ENCODE measurements around the gene GLRA1.
"Not testable (repeated sequence)": the region's sequence is repeated elsewhere in the genome, so short reads cannot be mapped to it uniquely, and the experiment has no call there.

Gene GLRA1

GRCh38 chr5:151847871-151848270 is 76.8 kb downstream of the GLRA1 start:
- no peak overlapping the region for H3K4me3 ChIP-seq (ENCODE audit: low read length)
- no peak for DNase-seq (ENCODE audit: low read depth, low spot score)

- DNase-seq (ENCODE audit: low read depth, low spot score): no peak
- H3K4me3 ChIP-seq (ENCODE audit: low read length): no peak overlapping the region
Measured at GRCh38 chr5:151846765-151847164, 77.9 kb downstream of the GLRA1 start.

GRCh38 chr5:151832843-151833242 is 91.8 kb downstream of the GLRA1 start:
- H3K4me3 ChIP-seq (ENCODE audit: low read length); DNase-seq (ENCODE audit: low read depth, low spot score): not testable (repeated sequence)

GRCh38 chr5:151829370-151829769 is 95.3 kb downstream of the GLRA1 start:
- DNase-seq (ENCODE audit: low read depth, low spot score): no peak

GRCh38 chr5:151825445-151825844 is 99.2 kb downstream of the GLRA1 start:
- peak; percentile 30 for DNase-seq (ENCODE audit: low read depth, low spot score)
- no peak overlapping the region for H3K4me3 ChIP-seq (ENCODE audit: low read length)

More at GRCh38 chr5:151829370-151829769, 95.3 kb downstream of the GLRA1 start:
- no peak overlapping the region for H3K4me3 ChIP-seq (ENCODE audit: low read length)

- no peak overlapping the region for H3K4me3 ChIP-seq (ENCODE audit: low read length)
- no peak for DNase-seq (ENCODE audit: low read depth, low spot score)
Measured at GRCh38 chr5:151822141-151822540, 102.5 kb downstream of the GLRA1 start.

- H3K4me3 ChIP-seq (ENCODE audit: low read length): no peak overlapping the region
- no peak for DNase-seq (ENCODE audit: low read depth, low spot score)
Measured at GRCh38 chr5:151820903-151821302, 103.7 kb downstream of the GLRA1 start.

GRCh38 chr5:151820271-151820670 is 104.4 kb downstream of the GLRA1 start:
- DNase-seq (ENCODE audit: low read depth, low spot score): no peak
- H3K4me3 ChIP-seq (ENCODE audit: low read length): no peak overlapping the region

GRCh38 chr5:151819830-151820229 is 104.8 kb downstream of the GLRA1 start:
- no peak overlapping the region for H3K4me3 ChIP-seq (ENCODE audit: low read length)
- no peak for DNase-seq (ENCODE audit: low read depth, low spot score)

- H3K4me3 ChIP-seq (ENCODE audit: low read length): no peak overlapping the region
- no peak for DNase-seq (ENCODE audit: low read depth, low spot score)
Measured at GRCh38 chr5:151815051-151815450, 109.6 kb downstream of the GLRA1 start.

GRCh38 chr5:151812757-151813309 is 111.8 kb downstream of the GLRA1 start:
- no peak overlapping the region for H3K4me3 ChIP-seq (ENCODE audit: low read length)
- no peak for DNase-seq (ENCODE audit: low read depth, low spot score)

GRCh38 chr5:151811593-151812321 is 112.9 kb downstream of the GLRA1 start:
- H3K4me3 ChIP-seq (ENCODE audit: low read length): no peak overlapping the region
- no peak for DNase-seq (ENCODE audit: low read depth, low spot score)

GRCh38 chr5:151810897-151811296 is 113.8 kb downstream of the GLRA1 start:
- H3K4me3 ChIP-seq (ENCODE audit: low read length): no peak overlapping the region
- DNase-seq (ENCODE audit: low read depth, low spot score): no peak

- no peak overlapping the region for H3K4me3 ChIP-seq (ENCODE audit: low read length)
- no peak for DNase-seq (ENCODE audit: low read depth, low spot score)
Measured at GRCh38 chr5:151810449-151810848, 114.2 kb downstream of the GLRA1 start.

- DNase-seq (ENCODE audit: low read depth, low spot score): no peak
- no peak overlapping the region for H3K4me3 ChIP-seq (ENCODE audit: low read length)
Measured at GRCh38 chr5:151808451-151809169, 116.0 kb downstream of the GLRA1 start.

- DNase-seq (ENCODE audit: low read depth, low spot score): no peak
- no peak overlapping the region for H3K4me3 ChIP-seq (ENCODE audit: low read length)
Measured at GRCh38 chr5:151805414-151806223, 119.0 kb downstream of the GLRA1 start.

GRCh38 chr5:151800532-151800931 is 124.1 kb downstream of the GLRA1 start:
- no peak overlapping the region for H3K4me3 ChIP-seq (ENCODE audit: low read length)
- peak; percentile 21 for DNase-seq (ENCODE audit: low read depth, low spot score)

GRCh38 chr5:151799407-151799806 is 125.2 kb downstream of the GLRA1 start:
- DNase-seq (ENCODE audit: low read depth, low spot score): no peak
- no peak overlapping the region for H3K4me3 ChIP-seq (ENCODE audit: low read length)

- DNase-seq (ENCODE audit: low read depth, low spot score): no peak
- H3K4me3 ChIP-seq (ENCODE audit: low read length): no peak overlapping the region
Measured at GRCh38 chr5:151798674-151799073, 126.0 kb downstream of the GLRA1 start.

GRCh38 chr5:151795426-151795825 is 129.2 kb downstream of the GLRA1 start:
- DNase-seq (ENCODE audit: low read depth, low spot score): no peak

More at GRCh38 chr5:151795426-151795825, 129.2 kb downstream of the GLRA1 start:
- no peak overlapping the region for H3K4me3 ChIP-seq (ENCODE audit: low read length)

Measured in Jurkat, Clone E6-1 (cell line).